GM12878 (cell line): ENCODE measurements around the gene ID3. TPM values are rescaled to one million over a fixed set of nuclear protein-coding genes. Genes with fewer than 3 reads are reported as not detected.

ENCODE experiments used
- BCLAF1 ChIP-seq: fragments of 450-650 bp; IDR thresholded peaks from 2 replicates; pipeline ENCODE4 v1.6.1; 2017; ENCODE audit warnings: antibody characterized with exemption, mild to moderate bottlenecking, moderate library complexity
- BMI1 ChIP-seq: fragments of 450-650 bp; IDR thresholded peaks from 2 replicates; pipeline ENCODE4 v1.6.1; 2016; ENCODE audit warnings: mild to moderate bottlenecking, moderate library complexity, borderline replicate concordance
- EP300 ChIP-seq, 2 experiments: fragments of 150-350 bp in 1 of 2; IDR thresholded peaks; 2 replicates each; pipeline ENCODE4 v1.6.1; 2011 to 2012; ENCODE audit warnings: low read depth in 2 of 2, low read length in 2 of 2, borderline replicate concordance in 1 of 2, improper control_type of control experiment in 1 of 2, inconsistent platforms in 1 of 2; ENCODE audit not compliant: control insufficient read depth in 1 of 2
- HDGF ChIP-seq: fragments of 450-650 bp; IDR thresholded peaks from 2 replicates; pipeline ENCODE4 v1.6.1; 2016; ENCODE audit warnings: antibody characterized with exemption
- JUND ChIP-seq: IDR thresholded peaks from 2 replicates; pipeline ENCODE4 v1.6.1; 2012; ENCODE audit warnings: low read depth, mild to moderate bottlenecking, low read length, improper control_type of control experiment, moderate library complexity
- KDM1A ChIP-seq: fragments of 200-600 bp; sonication (generic); IDR thresholded peaks from 2 replicates; pipeline ENCODE4 v1.6.1; 2016; ENCODE audit warnings: borderline replicate concordance
- NKRF ChIP-seq: fragments of 450-650 bp; conservative IDR thresholded peaks from 2 replicates; pipeline ENCODE4 v1.6.1; 2017; ENCODE audit warnings: mild to moderate bottlenecking, moderate library complexity
- NR2F1 ChIP-seq: fragments of 450-650 bp; conservative IDR thresholded peaks from 2 replicates; pipeline ENCODE4 v1.6.1; 2017; ENCODE audit warnings: mild to moderate bottlenecking
- RBBP5 ChIP-seq: fragments of 200-600 bp; sonication (generic); conservative IDR thresholded peaks from 2 replicates; pipeline ENCODE4 v1.6.1; 2016
- SMAD5 ChIP-seq: IDR thresholded peaks from 2 replicates; pipeline ENCODE4 v1.6.1; 2016; ENCODE audit warnings: antibody characterized with exemption, low read depth
- SREBF2 ChIP-seq: IDR thresholded peaks from 2 replicates; pipeline ENCODE4 v1.6.1; 2012; ENCODE audit warnings: mild to moderate bottlenecking, low read length
- TARDBP ChIP-seq: IDR thresholded peaks from 2 replicates; pipeline ENCODE4 v1.6.1; 2016; ENCODE audit warnings: borderline replicate concordance
- ZNF24 ChIP-seq: fragments of 450-650 bp; IDR thresholded peaks from 2 replicates; pipeline ENCODE4 v1.6.1; 2017; ENCODE audit warnings: antibody characterized with exemption, mild to moderate bottlenecking
- ZNF592 ChIP-seq: fragments of 450-650 bp; IDR thresholded peaks from 2 replicates; pipeline ENCODE4 v1.6.1; 2017; ENCODE audit warnings: mild to moderate bottlenecking, moderate library complexity
- ZNF687 ChIP-seq: fragments of 450-650 bp; IDR thresholded peaks from 2 replicates; pipeline ENCODE4 v1.6.1; 2017; ENCODE audit warnings: mild to moderate bottlenecking, moderate library complexity
- ZZZ3 ChIP-seq: IDR thresholded peaks from 2 replicates; pipeline ENCODE4 v1.6.1; 2011; ENCODE audit warnings: low read depth; ENCODE audit not compliant: control insufficient read depth, insufficient read length
- polyA plus RNA-seq, 11 experiments: library from polyadenylated mRNA; depleted of rRNA in 4 of 11; unstranded in 6 of 11; stranded (reverse) in 5 of 11; fragments of >200 nt; fragmentation: Nextera tagmentation in 4 of 11; fragmentation: Illumina TruSeq in 1 of 11; extraction: Ambion mirVana in 4 of 11; extraction: Trizol in 1 of 11; gene quantifications; 1 replicate in 1 of 11; 2 replicates in 10 of 11; pipeline versions ENCODE4 v1.2.1 to v1.2.3, GENCODE V29; 2011 to 2016; ENCODE audit warnings: inconsistent platforms in 2 of 11, missing spikeins in 2 of 11, low read depth in 1 of 11
- total RNA-seq, 4 experiments: library from RNA; depleted of rRNA in 3 of 4; stranded (reverse); fragments of >200 nt in 3 of 4; fragmentation: Illumina TruSeq in 1 of 4; extraction: Trizol in 1 of 4; gene quantifications; 2 replicates each; pipeline versions ENCODE4 v1.2.1 to v1.2.3, GENCODE V29; 2013 to 2021

The ID3 gene
- total and polyA plus RNA-seq, 10 of the 15 experiments (the other 5 are each of a cell fraction or from before 2014, with no cell fraction given), result 42.7 to 475 (median 207) TPM

- TF ChIP-seq BCLAF1 (no peak), SMAD5 (no peak), BMI1 (no peak), TARDBP (0 out of 2 replicates have a peak, but pooled peaks have one; percentile 32), EP300 (IDR thresholded peaks at IDR 0.05; ENCODE audit: borderline replicate concordance in 1 of 2, control insufficient read depth in 1 of 2, low read depth in 2 of 2, low read length in 2 of 2) (peak in 1 of 2 experiments; percentile 33; a peak in 1 of 4 replicates), ZNF687 (no peak), JUND (no peak), SREBF2 (no peak), ZNF592 (peak; percentile 75; the same call in 1 of the 2 replicates), ZZZ3 (no peak), HDGF (0 out of 2 replicates have a peak, but pooled peaks have one; percentile 7), NR2F1 (peak; percentile 44; the same call in 1 of the 2 replicates), KDM1A (no peak), ZNF24 (no peak), NKRF (no peak), RBBP5 (no peak)
These were observed 19.5 kb downstream of the ID3 start (continued) for GRCh38 chr1:23539698-23540266.
